Activated CD4-positive, CD25-positive, alpha-beta regulatory T cell treated with anti-CD3 and anti-CD28 coated beads, Interleukin-2, amount 50 U/mL, for 16 hours (primary cell): Measurements from ENCODE around the gene EPHB6.

Source experiments
- DNase-seq: peaks from one replicate; pipeline ENCODE4 v3.0.0-alpha.2; 2020; ENCODE audit warnings: low read depth, low spot score

The EPHB6 gene

DNA sequence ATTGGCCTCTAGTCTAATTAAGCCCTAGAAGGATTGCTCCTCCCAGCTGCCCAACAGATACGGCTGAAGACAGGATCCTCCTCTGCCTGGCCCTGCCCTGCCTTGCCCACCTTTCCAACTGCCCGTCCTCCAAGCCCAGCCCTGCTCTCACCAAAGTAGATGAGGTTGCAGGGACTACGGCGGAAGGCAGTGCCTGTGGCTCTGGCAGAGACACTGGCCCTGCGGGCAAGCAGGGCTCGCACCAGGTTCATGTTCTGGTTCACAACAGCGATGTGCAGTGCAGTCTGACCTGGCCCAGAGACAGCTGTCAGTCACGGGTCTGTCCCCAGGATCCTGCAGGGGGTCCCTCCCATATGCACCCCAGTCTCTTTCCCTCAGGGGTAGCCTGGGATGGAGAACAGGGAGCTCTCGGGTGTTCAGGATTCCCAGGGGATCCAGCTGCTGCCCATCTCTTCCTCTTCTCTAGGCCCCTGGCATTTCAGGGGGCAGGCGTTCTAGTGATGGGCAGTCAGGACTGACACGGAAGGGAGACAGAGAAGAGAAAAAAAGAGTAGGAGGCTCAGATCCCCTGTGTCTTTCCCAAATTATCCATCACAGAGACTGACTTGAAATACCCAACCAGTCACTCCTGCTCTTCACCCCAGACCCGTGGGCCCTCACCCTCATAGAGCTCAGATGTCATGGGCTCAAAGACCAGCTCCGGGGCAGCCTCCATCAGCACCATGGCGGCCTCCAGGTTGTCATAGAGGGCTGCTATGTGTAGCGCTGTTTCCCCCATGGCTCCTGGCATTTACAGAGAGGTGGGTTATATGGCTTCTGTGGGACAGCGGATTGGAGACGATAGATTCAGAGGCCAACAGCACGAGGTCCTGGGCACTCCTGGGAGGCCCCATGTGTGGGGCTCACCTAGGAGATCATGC lies 22.4 kb downstream of the EPHB6 start:
- DNase-seq = no peak

DNA sequence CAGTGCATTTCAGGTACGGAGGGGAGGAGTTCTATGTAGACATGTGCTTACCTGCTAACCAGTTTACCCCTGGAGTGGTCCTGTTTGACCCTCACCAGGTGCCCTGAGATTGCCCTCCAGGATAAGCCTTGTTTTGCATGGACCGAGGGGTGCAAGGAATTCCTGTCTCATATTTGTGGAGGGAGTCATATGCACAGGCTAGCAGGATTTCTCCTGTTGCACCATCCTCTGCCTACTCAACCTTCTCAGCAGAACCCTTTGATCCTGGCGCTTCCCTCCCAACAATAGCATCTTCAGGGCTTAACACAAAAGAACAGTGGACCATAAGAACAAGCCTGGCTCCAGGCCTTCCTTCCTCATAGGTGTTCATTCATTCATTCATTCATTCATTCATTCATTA lies 23.4 kb downstream of the EPHB6 start:
- DNase-seq = no peak

- no peak for DNase-seq
These were observed 24.2 kb downstream of the EPHB6 start for GRCh38 chr7:142879060-142879459.

- DNase-seq = peak; percentile 23
These were observed 26.1 kb downstream of the EPHB6 start for GRCh38 chr7:142880876-142881505.

GRCh38 chr7:142881586-142882337 lies 26.9 kb downstream of the EPHB6 start:
- DNase-seq = no peak

DNA sequence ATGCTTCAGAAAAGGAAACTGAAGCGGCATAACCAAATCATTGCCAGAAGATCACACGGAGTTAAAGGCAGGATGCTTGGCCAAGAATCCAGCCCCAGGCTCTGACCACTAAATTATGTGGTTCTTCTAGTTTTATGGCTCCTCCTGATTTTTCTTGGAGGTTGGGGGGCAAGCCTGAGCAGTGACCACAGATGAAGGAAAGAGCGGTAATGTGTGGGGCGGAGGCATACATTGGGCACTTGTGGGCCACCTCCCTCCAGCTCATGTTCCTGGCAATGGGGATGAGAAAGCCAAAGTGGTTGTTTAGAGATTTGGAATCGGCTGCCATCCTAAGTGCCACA lies 27.4 kb downstream of the EPHB6 start:
- DNase-seq = no peak

- no peak for DNase-seq
These were observed 28.3 kb downstream of the EPHB6 start for GRCh38 chr7:142883145-142883544.

DNA sequence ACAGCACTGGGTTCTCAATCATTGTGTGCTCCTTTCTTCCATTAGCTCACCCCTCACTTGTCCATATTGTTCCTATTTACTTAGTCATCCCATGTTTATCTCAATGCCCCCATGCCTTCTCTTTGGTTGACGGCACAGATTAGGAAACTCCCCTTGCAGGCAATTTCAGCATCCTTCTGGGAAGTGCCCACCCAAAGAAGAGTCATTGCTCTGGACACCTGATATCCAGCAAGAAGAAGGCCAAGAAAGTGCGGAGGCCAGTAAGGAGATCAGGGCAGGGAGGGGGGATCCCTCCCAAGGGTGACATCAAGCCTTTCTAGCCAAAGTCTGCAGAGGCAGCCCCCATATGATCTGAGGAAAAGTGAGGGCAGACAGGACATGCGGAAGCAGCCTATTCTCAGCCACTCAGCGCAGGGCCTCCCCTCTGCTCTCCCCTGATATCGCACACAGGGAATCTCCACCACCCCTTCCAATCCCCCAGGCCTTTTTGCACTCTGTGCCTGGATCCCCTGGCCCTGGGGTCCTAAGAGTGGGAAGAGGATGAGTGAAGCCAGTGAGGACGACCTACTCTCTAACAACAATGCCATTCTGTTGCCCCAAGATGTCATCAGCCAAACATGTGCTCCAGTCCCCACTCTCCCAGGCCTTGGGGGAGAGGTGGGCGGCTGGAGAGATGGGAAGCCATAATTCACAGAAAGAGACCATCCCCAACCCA lies 28.9 kb downstream of the EPHB6 start:
- no peak for DNase-seq

DNA sequence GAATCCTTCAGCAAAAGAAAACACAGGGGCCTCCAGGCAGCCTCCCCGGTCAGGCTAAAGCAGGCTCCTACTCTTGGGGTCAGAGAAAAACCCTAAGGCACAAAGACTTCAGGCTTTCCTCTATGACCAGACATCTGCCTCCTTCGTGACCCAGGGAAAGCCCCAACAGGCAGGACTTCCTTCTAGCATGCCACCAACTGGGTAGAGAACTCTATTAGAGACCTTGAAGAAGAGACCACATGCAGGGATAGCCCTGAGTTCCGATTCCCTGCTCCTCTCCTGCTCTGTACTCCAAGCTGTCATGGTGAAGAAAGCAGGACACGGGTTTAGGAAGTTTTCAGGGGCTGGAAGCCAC lies 29.4 kb downstream of the EPHB6 start:
- no peak for DNase-seq

DNA sequence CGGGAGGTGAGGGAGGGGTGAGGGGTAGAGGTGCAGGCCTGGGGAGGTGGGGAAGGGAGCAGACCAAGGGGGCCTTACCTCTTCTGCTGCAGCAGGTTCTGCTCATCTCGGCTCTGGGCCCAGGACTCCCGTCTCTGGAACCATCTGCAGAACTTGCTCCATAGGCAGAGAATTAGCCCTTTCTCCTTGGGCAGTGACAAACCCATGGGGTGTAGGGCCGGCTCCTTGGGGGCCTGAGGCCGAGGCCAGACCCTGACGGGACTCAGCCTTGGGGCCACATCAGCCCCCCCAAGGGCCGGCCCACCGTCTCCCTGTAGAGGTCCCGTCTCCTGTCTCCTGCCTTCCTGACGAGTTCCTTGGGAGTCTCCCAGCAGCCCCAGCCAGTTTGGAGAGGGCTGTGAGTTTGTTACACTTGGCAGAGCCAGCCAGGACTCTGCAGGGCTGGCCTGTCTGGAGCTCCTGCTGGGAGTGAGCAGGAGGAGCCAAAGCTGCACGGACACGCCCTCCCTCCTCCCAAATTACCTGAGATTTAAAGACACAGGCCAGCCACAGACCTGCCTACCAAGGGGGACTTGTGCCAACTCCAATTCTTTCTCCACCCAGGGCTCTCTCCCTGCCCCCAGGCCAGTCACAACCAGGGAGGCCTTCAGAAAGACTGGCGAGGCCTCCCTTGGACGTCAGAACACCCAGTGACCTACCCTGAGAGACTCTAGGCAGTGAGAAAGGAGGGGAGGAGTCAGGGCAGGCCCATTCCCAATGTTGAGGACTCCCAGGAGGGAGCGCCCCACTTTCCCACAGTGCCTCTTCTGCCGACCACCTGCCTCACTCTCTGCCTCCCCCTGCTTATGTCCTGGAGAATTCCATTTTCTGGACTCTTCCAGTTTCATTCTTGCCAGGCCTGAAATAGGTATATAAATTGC lies 30.7 kb downstream of the EPHB6 start, which contains the start of gene TRPV6:
TRPV6 (minus strand) TSS at position 435 of the 920 bp plus-strand sequence.
- no peak for DNase-seq

- DNase-seq = no peak
These were observed 32.0 kb downstream of the EPHB6 start for GRCh38 chr7:142886866-142887265.

DNA sequence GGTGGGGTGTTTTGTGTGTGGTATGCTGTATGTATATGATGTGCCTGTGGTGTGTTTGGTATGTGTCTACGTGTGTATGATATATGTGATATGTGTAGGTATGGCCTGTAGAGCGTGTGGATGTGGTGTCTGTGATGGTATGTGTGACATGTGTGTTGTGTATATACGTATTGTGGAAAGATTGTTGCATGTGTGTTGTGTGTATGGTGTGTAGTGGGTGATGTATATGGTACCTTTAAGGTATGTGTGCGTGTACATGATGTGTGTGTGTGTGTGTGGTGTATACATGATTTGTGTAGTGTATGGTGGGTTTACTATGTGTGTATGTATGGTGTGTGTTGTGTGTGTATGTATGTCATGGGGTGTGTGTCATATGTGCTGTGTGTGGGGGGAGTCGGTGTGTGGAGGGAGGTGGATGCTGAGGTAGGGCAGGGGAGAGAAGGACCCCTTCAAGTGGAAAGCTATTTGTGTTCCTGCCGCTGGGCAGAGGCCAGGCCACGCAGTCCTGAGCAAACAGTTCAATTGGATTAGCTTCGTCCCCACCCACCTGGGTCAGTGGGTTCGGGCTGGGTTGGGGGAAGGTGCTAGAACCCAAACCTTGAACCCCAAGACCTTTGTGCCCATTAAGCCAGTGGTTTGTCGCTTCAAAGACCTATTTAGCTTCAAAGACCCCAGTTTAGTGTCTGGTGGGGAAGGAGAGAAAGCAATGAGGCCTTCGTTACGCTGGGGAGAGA lies 32.6 kb downstream of the EPHB6 start:
- DNase-seq = no peak

DNA sequence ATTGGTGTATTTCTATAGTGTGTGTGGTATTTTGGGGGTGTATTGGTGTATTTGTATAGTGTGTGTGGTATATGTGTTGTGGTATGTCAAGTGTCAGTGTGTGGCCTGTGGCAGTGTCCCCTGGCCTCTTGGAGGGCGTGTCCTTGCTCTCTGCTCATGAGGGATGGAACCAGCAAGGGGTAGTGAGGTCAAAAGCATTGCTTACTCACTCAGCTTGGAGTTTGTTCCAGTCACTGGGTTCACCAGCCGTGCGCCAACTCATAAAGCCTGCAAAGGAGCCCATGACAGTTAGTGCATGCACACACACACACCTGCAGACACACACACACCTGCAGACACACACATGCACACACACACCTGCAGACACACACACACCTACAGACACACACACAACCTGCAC lies 34.9 kb downstream of the EPHB6 start:
- no peak for DNase-seq

DNA sequence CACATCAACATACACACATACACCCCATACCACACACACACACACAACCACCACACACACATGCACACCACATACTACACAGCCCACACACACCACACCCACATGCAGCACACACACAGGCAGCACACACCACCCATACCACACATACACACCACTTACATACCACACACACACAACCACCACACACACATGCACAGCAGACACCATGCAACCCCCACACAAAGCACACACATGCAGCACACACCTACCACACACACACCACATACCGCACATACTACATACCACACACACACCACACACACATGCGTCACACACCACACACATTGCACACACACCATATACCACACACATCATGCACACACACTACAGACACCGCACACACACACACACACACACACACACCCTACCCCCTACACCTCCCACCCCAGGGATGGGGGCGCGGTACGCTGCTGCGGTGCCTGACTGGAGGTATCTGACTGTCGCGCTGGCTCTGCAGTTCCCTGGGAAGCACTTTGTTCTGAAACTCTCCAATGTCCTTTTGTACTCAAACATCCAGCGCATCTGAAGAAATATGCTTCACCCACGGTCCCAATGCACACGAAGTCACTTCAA lies 36.1 kb downstream of the EPHB6 start:
- DNase-seq = no peak

GRCh38 chr7:142891490-142892082 lies 36.7 kb downstream of the EPHB6 start:
- DNase-seq = no peak

- DNase-seq = no peak
These were observed 38.1 kb downstream of the EPHB6 start for GRCh38 chr7:142892951-142893350.

GRCh38 chr7:142894112-142894984 lies 39.5 kb downstream of the EPHB6 start:
- DNase-seq = no peak

DNA sequence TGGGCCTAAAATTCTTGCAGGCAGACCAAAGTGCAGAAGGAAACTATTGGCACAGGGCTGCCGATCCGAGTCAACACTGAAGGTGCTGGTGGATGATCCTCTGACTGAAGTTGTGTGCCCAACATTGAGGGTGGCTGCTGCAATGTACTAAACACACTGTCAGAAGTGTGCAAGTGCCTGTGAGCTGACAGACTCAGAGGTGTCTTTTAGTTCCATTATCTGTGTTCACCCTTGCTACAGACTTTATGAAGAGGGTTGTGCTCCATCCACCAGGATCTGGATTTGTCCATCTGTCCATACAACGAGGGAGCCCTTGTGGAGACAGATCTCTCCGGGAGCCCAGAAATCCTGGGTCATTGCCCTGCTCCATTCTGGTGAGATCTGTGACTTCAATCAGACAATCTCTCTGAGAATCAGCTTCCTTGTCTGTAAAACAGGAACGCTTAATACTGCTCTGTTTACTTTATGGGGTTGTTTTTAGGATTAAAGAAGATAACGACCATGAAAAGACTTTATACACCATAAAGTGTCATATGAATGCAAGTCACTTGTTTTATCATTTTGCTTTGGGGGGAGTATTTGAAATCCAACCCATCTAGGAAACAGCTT lies 40.2 kb downstream of the EPHB6 start:
- DNase-seq = no peak
